Adrenal gland (tissue), 5 donors: ENCODE results near the gene CCDC187.

Experiments
- POLR2A ChIP-seq, 2 donors: fragments of 450-650 bp; IDR thresholded peaks; one replicate each; pipeline ENCODE4 v1.6.1; 2017; ENCODE audit warnings: antibody characterized with exemption in 2 of 2, mild to moderate bottlenecking in 2 of 2, moderate library complexity in 1 of 2
- TF ChIP-seq, protein P1 (sequence below), 6 experiments: fragments of 450-650 bp in 4 of 6; fragments of 200-600 bp in 2 of 6; sonication (generic) in 1 of 6; IDR thresholded peaks; 1 replicate in 5 of 6; 2 replicates in 1 of 6; pipeline versions ENCODE4 v1.5.1 to v1.8.0; 2016 to 2021; ENCODE audit warnings: antibody characterized with exemption in 6 of 6, mild to moderate bottlenecking in 2 of 6, moderate library complexity in 1 of 6
- donor health status: DM: no; HTN: no; CAD: no.

DNA sequence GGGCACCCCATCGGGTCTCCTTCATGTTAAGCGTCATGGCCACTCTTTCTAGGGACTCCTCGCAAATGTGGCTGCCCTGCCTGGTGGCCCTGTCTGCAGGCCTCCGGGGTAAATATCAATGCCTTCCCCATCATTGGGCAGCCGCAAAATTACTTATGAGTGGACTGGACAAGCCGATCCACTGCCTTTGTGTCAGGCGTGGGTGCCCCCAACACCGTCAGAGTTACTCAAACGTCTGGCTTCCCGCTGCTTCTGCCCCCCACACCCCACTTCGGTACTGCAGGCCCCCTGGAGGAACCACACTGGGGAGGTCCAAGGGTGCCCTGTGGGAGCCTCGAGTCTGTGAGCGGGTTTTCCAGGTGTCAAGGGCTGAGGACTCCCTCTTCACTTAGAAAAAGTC lies 102.7 kb downstream of the CCDC187 start:
- TF ChIP-seq, protein P1, sequence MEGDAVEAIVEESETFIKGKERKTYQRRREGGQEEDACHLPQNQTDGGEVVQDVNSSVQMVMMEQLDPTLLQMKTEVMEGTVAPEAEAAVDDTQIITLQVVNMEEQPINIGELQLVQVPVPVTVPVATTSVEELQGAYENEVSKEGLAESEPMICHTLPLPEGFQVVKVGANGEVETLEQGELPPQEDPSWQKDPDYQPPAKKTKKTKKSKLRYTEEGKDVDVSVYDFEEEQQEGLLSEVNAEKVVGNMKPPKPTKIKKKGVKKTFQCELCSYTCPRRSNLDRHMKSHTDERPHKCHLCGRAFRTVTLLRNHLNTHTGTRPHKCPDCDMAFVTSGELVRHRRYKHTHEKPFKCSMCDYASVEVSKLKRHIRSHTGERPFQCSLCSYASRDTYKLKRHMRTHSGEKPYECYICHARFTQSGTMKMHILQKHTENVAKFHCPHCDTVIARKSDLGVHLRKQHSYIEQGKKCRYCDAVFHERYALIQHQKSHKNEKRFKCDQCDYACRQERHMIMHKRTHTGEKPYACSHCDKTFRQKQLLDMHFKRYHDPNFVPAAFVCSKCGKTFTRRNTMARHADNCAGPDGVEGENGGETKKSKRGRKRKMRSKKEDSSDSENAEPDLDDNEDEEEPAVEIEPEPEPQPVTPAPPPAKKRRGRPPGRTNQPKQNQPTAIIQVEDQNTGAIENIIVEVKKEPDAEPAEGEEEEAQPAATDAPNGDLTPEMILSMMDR (IDR thresholded peaks at IDR 0.05), result no peak
- TF ChIP-seq POLR2A (IDR thresholded peaks at IDR 0.05), result no peak
